Skin of body (tissue), 2 donors: ENCODE results near the gene DNAJC13. TPM values are rescaled to one million over a fixed set of nuclear protein-coding genes. Genes with fewer than 3 reads are reported as not detected.
"Not testable (repeated sequence)": the region's sequence is repeated elsewhere in the genome, so short reads cannot be mapped to it uniquely, and the experiment has no call there.

ENCODE experiments used
- DNase-seq: peaks from one replicate; lab custom pipeline; 2025; lab: John Stamatoyannopoulos, UW
- total RNA-seq: library from RNA; depleted of rRNA; stranded (reverse); fragments of >200 nt; gene quantifications from one replicate; pipeline ENCODE4 v1.2.3, GENCODE V29; 2014

The DNAJC13 gene
- 56.8 TPM for total RNA-seq

DNA sequence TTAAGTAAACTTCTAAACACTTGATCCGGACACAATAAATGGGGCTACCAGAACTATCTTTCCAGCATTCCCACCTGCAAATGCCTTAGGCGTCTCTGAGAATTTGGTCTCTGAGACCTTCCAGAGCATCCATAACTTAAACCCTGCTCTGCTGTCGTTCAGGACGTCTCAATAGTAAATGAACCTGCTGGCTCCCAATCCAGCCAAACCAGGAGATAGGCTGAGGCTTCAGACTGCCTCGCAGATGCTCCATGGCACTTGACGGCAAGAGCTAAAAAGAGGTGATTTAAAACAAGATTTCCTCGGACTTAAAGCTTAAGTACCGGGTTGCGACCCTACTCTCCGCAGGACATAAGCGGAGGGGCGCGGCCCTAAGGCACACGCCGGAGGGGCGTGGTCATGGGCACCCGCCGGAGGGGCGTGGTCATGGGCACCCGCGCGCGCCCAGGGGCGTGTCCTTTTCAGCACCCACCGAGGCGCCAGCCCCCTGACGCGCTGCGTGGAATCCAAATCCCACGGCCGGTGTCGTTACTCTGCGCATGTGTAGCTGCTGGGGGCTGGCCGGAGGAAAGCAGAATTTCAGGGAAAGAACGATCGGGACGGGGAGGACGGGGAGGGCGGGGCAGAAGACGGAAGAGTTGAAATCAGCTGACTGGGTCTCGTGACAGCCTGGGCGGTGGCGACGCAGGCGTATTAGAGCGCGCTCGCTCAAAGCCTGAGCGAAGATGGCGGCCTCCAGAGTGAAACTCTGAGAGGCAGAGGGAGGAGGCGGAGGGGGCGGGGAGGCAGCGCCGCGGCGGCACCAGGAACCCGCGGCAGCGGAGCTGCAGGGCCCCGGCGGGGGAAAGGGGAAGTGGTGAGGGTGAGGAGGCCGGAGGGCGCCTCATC is at the start of gene DNAJC13:
Gene DNAJC13 (plus strand): TSS at position 696 of the 888 bp plus-strand sequence. CDS start 17,049 bp downstream, outside the sequence.
- DNase-seq = peak; percentile 94

- no peak for DNase-seq
These were observed 48.8 kb upstream of the DNAJC13 start for GRCh38 chr3:132368515-132368914.

- no peak for DNase-seq
These were observed 48.3 kb upstream of the DNAJC13 start for GRCh38 chr3:132368962-132369361.

GRCh38 chr3:132376945-132377354 is 40.4 kb upstream of the DNAJC13 start:
- DNase-seq = not testable (repeated sequence)

- no peak for DNase-seq
These were observed 39.1 kb upstream of the DNAJC13 start for GRCh38 chr3:132378048-132378762.

- DNase-seq = no peak
These were observed 38.5 kb upstream of the DNAJC13 start for GRCh38 chr3:132378846-132379245.

- peak; percentile 16 for DNase-seq
These were observed 36.4 kb upstream of the DNAJC13 start for GRCh38 chr3:132380920-132381319.

- DNase-seq = no peak
These were observed 35.9 kb upstream of the DNAJC13 start for GRCh38 chr3:132381348-132381944.

- no peak for DNase-seq
These were observed 35.0 kb upstream of the DNAJC13 start for GRCh38 chr3:132382267-132382666.

DNA sequence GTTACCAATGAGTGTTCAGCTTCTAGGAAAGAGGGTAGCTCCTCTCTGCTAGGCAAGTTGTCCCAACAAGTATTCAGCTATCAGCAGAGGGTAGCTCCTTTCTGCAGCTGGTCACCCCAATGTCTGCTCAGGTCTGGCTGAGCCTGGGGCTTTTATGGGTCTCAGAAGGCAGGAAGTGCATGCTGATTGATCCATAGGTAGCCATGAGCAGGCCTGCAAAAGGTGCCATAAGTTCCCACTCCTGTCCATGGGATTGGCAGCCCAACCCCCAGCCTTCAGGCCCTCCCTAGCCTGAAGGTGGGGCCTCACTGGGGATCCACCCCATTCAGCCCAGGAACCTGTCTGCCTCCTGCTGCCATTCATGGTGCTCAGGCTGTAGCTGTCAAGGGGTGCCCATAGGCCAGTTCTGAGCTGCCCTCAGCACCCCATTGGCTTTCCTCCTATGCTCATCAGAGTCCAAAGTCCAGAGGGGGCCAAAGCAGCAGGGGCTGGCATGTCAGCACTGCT is 34.6 kb upstream of the DNAJC13 start:
- no peak for DNase-seq

GRCh38 chr3:132386259-132386658 is 31.0 kb upstream of the DNAJC13 start:
- no peak for DNase-seq

GRCh38 chr3:132392675-132393074 is 24.6 kb upstream of the DNAJC13 start:
- DNase-seq = not testable (repeated sequence)

GRCh38 chr3:132394320-132394719 is 23.0 kb upstream of the DNAJC13 start:
- DNase-seq = peak; percentile 89

DNA sequence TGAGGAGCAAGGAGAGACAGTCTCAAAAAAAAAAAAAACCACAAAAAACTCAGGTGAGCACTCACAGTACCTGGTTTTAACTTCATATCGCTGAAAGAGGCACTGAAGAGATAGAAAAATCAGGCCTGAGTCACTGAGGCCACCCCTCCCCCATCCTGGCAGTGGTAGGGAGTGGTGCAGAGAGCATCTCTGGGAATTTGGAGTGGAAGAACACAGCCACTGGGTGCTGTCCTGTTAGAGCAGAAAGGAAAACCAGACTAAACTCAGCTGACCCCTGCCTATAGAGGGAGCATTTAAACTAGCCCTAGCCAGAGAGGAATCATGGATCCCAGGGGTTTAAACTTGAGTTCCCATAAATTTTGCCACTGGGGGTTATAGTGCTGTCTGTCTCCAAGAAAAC is 22.2 kb upstream of the DNAJC13 start:
- DNase-seq = no peak

- no peak for DNase-seq
These were observed 21.0 kb upstream of the DNAJC13 start for GRCh38 chr3:132396255-132396654.

- DNase-seq = not testable (repeated sequence)
These were observed 20.5 kb upstream of the DNAJC13 start for GRCh38 chr3:132396776-132397175.

- no peak for DNase-seq
These were observed 18.0 kb upstream of the DNAJC13 start for GRCh38 chr3:132399054-132399929.

- DNase-seq = no peak
These were observed 16.0 kb upstream of the DNAJC13 start for GRCh38 chr3:132401255-132401654.

DNA sequence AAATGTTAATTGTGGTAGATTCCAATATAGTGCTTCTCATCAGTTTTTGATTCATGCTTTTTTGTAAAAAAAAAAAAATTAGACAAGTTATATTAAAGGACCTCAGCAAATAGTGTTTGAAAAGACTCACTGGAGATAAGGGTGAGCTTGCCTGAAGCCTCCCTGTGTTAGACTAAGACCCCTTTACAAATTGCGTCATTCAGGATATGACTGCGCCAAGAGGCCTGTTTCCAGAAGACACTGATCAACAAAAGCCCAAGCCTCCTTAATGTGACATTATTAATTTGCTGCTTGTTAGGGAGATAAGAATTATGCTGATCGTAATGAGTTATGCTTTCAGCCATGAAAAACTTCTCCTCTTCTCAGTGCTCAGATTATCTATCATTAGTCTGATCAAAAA is 13.0 kb upstream of the DNAJC13 start:
- no peak for DNase-seq

- DNase-seq = no peak
These were observed 12.1 kb upstream of the DNAJC13 start for GRCh38 chr3:132405188-132405587.
